G401.6 (cell line): ENCODE measurements around the gene TLDC2.
A peak's percentile ranks its signal among the peaks of the same experiment; 100 is the strongest.
"Not testable (repeated sequence)": the region's sequence is repeated elsewhere in the genome, so short reads cannot be mapped to it uniquely, and the experiment has no call there.

Experiments used
- FAIRE-seq: peaks from 2 replicates; lab custom pipeline; 2012; peaks lifted over from hg19 to GRCh38; lab: Jason Lieb, UNC

TLDC2 gene

GRCh38 chr20:36875702-36876472 lies at the start of gene TLDC2:
Gene TLDC2 (plus strand): TSS chr20:36876138. CDS start chr20:36876175, 37 bp downstream.
- no peak for FAIRE-seq

- no peak for FAIRE-seq
Observed at GRCh38 chr20:36826554-36827244, 49.2 kb upstream of the TLDC2 start.

- FAIRE-seq, result no peak
Observed at GRCh38 chr20:36827541-36828279, 48.2 kb upstream of the TLDC2 start.

- FAIRE-seq, result no peak
Observed at GRCh38 chr20:36830791-36831691, 44.9 kb upstream of the TLDC2 start.

- no peak for FAIRE-seq
Observed at GRCh38 chr20:36832791-36833190, 43.1 kb upstream of the TLDC2 start.

GRCh38 chr20:36833275-36834020 lies 42.5 kb upstream of the TLDC2 start:
- no peak for FAIRE-seq

GRCh38 chr20:36835025-36835424 lies 40.9 kb upstream of the TLDC2 start:
- FAIRE-seq, result no peak

GRCh38 chr20:36835453-36836198 lies 40.3 kb upstream of the TLDC2 start:
- peak; percentile 91 for FAIRE-seq

- peak; percentile 52 for FAIRE-seq
Observed at GRCh38 chr20:36836591-36837269, 39.2 kb upstream of the TLDC2 start.

GRCh38 chr20:36838376-36838775 lies 37.6 kb upstream of the TLDC2 start:
- not testable (repeated sequence) for FAIRE-seq

GRCh38 chr20:36839150-36839549 lies 36.8 kb upstream of the TLDC2 start:
- FAIRE-seq, result no peak

GRCh38 chr20:36841030-36841429 lies 34.9 kb upstream of the TLDC2 start:
- FAIRE-seq, result not testable (repeated sequence)

GRCh38 chr20:36845288-36845971 lies 30.5 kb upstream of the TLDC2 start:
- FAIRE-seq, result no peak

GRCh38 chr20:36847009-36847709 lies 28.8 kb upstream of the TLDC2 start:
- FAIRE-seq, result no peak

- no peak for FAIRE-seq
Observed at GRCh38 chr20:36847710-36848040, 28.3 kb upstream of the TLDC2 start.

- no peak for FAIRE-seq
Observed at GRCh38 chr20:36848078-36848660, 27.8 kb upstream of the TLDC2 start.

- FAIRE-seq, result no peak
Observed at GRCh38 chr20:36848677-36849076, 27.3 kb upstream of the TLDC2 start.

- FAIRE-seq, result no peak
Observed at GRCh38 chr20:36849333-36850065, 26.4 kb upstream of the TLDC2 start.
